Measurements from ENCODE around the gene SCN4A.

GRCh38 chr17:63999680-64000531, 27.2 kb upstream of the SCN4A start:
- TF ChIP-seq POLR2A (IDR thresholded peaks at IDR 0.05; ENCODE audit: low read depth, low read length) (no peak), POLR2AphosphoS5 (IDR thresholded peaks at IDR 0.05; ENCODE audit: low read depth, low read length) (peak; percentile 50; the same call in 1 of the 2 replicates), TAF1 (IDR thresholded peaks at IDR 0.05; ENCODE audit: borderline replicate concordance, low read depth, low read length) (no peak)
